Natural killer cell (primary cell): ENCODE results near the gene BCL6. TPM values are rescaled to one million over a fixed set of nuclear protein-coding genes. Genes with fewer than 3 reads are reported as not detected.
"Not testable (repeated sequence)": the region's sequence is repeated elsewhere in the genome, so short reads cannot be mapped to it uniquely, and the experiment has no call there.

Experiments
- ATAC-seq, 3 donors: fragments of 150-1000 bp in 2 of 3; fragments of 200-7000 bp in 1 of 3; cut with Tn5 transposase; 1 replicate in 1 of 3; 2 replicates in 2 of 3; pipeline ENCODE4 v1.10.0; 2021; ENCODE audit warnings: mild to moderate bottlenecking in 2 of 3, moderate library complexity in 2 of 3
- DNase-seq, 2 donors: peaks; one replicate each; pipeline versions ENCODE4 v3.0.0 to v3.0.0-alpha.2; 2013 to 2021; ENCODE audit warnings: mixed read lengths in 1 of 2
- H3K27ac ChIP-seq: one replicate; pipeline ENCODE4 v1.5.1; 2013; ENCODE audit warnings: mild to moderate bottlenecking, low read length
- H3K27me3 ChIP-seq: one replicate; pipeline ENCODE4 v1.6.1; 2013; ENCODE audit warnings: low read length; ENCODE audit not compliant: control insufficient read depth, insufficient read depth
- H3K36me3 ChIP-seq: one replicate; pipeline ENCODE4 v1.6.1; 2013; ENCODE audit warnings: low read length; ENCODE audit not compliant: control insufficient read depth, insufficient read depth
- H3K4me1 ChIP-seq: one replicate; pipeline ENCODE4 v1.6.1; 2013; ENCODE audit warnings: low read length; ENCODE audit not compliant: control insufficient read depth, insufficient read depth
- H3K4me3 ChIP-seq: one replicate; pipeline ENCODE4 v1.5.1; 2013; ENCODE audit warnings: low read length
- H3K9me3 ChIP-seq: one replicate; pipeline ENCODE4 v1.6.1; 2013; ENCODE audit warnings: low read length; ENCODE audit not compliant: control insufficient read depth, insufficient read depth
- H3K27ac Mint-ChIP-seq, 2 donors: one replicate each; pipeline ENCODE4 v1.8.0; 2022; ENCODE audit warnings: mild to moderate bottlenecking in 2 of 2, mixed read lengths in 2 of 2, moderate library complexity in 1 of 2
- H3K27me3 Mint-ChIP-seq, 2 donors: one replicate each; pipeline ENCODE4 v1.8.0; 2022; ENCODE audit warnings: low read depth in 2 of 2, mixed read lengths in 2 of 2
- H3K36me3 Mint-ChIP-seq: one replicate; pipeline ENCODE4 v1.8.0; 2022; ENCODE audit warnings: mixed read lengths
- H3K4me1 Mint-ChIP-seq, 2 donors: one replicate each; pipeline ENCODE4 v1.8.0; 2022; ENCODE audit warnings: mixed read lengths in 2 of 2
- H3K4me3 Mint-ChIP-seq: one replicate; pipeline ENCODE4 v1.8.0; 2022; ENCODE audit warnings: mild to moderate bottlenecking, moderate library complexity, mixed read lengths
- H3K9me3 Mint-ChIP-seq, 2 donors: one replicate each; pipeline ENCODE4 v1.8.0; 2022; ENCODE audit warnings: mixed read lengths in 2 of 2
- WGBS: methylation state at CpG from one replicate; pipeline ENCODE4 v1.1.7; 2013; ENCODE audit warnings: missing lambda C conversion rate; ENCODE audit not compliant: insufficient coverage; 5-methylcytosine and 5-hydroxymethylcytosine counted together
- intact Hi-C: fragments of 100-400 bp; cut with micrococcal nuclease; formaldehyde crosslinking; loops from one replicate; pipeline ENCODE4 v1.14.2; 2022
- total RNA-seq, 4 donors: library from RNA; stranded (reverse); fragments of 120-200 nt in 1 of 4; gene quantifications; one replicate each; pipeline versions ENCODE4 v1.2.3 to v1.2.4, GENCODE V29; 2013 to 2022
- TF ChIP-seq, protein P1 (sequence below): fragments of 200-600 bp; IDR thresholded peaks from one replicate; pipeline ENCODE4 v1.8.0; 2022; ENCODE audit warnings: antibody characterized with exemption

BCL6 gene
- total RNA-seq, 3 donors from 2014 or later (not counting 1 experiment from before 2014, with no cell fraction given) = 41.0 to 59.0 (median 45.2) TPM

DNA sequence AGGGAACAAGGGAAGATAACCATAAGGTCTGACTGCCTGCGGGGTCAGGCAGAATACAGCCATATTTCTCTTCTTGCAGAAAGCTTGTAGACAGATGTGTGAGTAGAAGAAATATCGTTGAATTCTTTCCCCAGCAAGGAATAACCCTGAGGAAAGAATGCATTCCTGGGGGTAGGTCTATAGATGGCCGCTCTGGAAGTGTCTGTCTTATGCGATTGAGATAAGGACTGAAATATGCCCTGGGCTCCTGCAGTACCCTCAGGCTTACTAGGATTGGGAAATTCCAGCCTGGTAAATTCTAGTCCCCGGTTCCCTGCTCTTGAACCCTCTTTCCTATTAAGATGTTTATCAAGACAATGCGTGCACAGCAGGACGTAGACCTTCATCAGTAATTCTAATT lies 59.3 kb downstream of the BCL6 start:
- 96% methylated on average over 7 of the region's 7 CpGs for WGBS

GRCh38 chr3:187684880-187685279 lies 60.4 kb downstream of the BCL6 start:
- no peaks in the 10 kb centered on the region for H3K36me3 ChIP-seq
- Mint-ChIP-seq H3K27ac (no peak overlapping the region), H3K27me3 (peaks cover 21 to 33% of the 10 kb centered on the region in 2 donors), H3K9me3 (peaks cover 0 to 3% of the 10 kb centered on the region in 2 donors), H3K4me1 (no peaks in the 10 kb centered on the region), H3K4me3 (no peak overlapping the region), H3K36me3 (no peaks in the 10 kb centered on the region)
- no peak overlapping the region for H3K4me3 ChIP-seq
- TF ChIP-seq, protein P1, sequence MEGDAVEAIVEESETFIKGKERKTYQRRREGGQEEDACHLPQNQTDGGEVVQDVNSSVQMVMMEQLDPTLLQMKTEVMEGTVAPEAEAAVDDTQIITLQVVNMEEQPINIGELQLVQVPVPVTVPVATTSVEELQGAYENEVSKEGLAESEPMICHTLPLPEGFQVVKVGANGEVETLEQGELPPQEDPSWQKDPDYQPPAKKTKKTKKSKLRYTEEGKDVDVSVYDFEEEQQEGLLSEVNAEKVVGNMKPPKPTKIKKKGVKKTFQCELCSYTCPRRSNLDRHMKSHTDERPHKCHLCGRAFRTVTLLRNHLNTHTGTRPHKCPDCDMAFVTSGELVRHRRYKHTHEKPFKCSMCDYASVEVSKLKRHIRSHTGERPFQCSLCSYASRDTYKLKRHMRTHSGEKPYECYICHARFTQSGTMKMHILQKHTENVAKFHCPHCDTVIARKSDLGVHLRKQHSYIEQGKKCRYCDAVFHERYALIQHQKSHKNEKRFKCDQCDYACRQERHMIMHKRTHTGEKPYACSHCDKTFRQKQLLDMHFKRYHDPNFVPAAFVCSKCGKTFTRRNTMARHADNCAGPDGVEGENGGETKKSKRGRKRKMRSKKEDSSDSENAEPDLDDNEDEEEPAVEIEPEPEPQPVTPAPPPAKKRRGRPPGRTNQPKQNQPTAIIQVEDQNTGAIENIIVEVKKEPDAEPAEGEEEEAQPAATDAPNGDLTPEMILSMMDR = no peak
- DNase-seq = no peak
- WGBS = 0% methylated on average over 1 of the region's 2 CpGs
- intact Hi-C loops = no loop called here
- H3K27me3 ChIP-seq = peaks cover 11% of the 10 kb centered on the region
- no peak overlapping the region for H3K27ac ChIP-seq
- H3K9me3 ChIP-seq = peaks cover 5% of the 10 kb centered on the region
- H3K4me1 ChIP-seq = no peaks in the 10 kb centered on the region
- no peak for ATAC-seq

More for the DNA sequence above, 59.3 kb downstream of the BCL6 start:
- Mint-ChIP-seq H3K4me1 (no peaks in the 10 kb centered on the region), H3K27ac (no peak overlapping the region), H3K9me3 (peaks cover 0 to 3% of the 10 kb centered on the region in 2 donors), H3K36me3 (no peaks in the 10 kb centered on the region), H3K27me3 (peaks cover 19 to 33% of the 10 kb centered on the region in 2 donors), H3K4me3 (no peak overlapping the region)
- H3K9me3 ChIP-seq = peaks cover 5% of the 10 kb centered on the region
- no peaks in the 10 kb centered on the region for H3K4me1 ChIP-seq
- TF ChIP-seq, protein P1 = no peak
- peaks cover 12% of the 10 kb centered on the region for H3K27me3 ChIP-seq
- intact Hi-C loops = no loop called here
- no peaks in the 10 kb centered on the region for H3K36me3 ChIP-seq
- H3K27ac ChIP-seq = no peak overlapping the region
- ATAC-seq = no peak
- no peak overlapping the region for H3K4me3 ChIP-seq
- no peak for DNase-seq

GRCh38 chr3:187684444-187684843 lies 60.8 kb downstream of the BCL6 start:
- Histone ChIP-seq H3K27me3 (peaks cover 9% of the 10 kb centered on the region), H3K9me3 (peaks cover 5% of the 10 kb centered on the region), H3K27ac (no peak overlapping the region), H3K36me3 (no peaks in the 10 kb centered on the region), H3K4me1 (no peaks in the 10 kb centered on the region), H3K4me3 (no peak overlapping the region)
- Mint-ChIP-seq H3K4me3 (no peak overlapping the region), H3K4me1 (peaks cover 3 to 4% of the 10 kb centered on the region in 2 donors), H3K27me3 (peaks cover 23 to 35% of the 10 kb centered on the region in 2 donors), H3K36me3 (no peaks in the 10 kb centered on the region), H3K9me3 (peaks cover 0 to 3% of the 10 kb centered on the region in 2 donors), H3K27ac (no peak overlapping the region)
- ATAC-seq = no peak
- intact Hi-C loops = no loop called here
- no peak for DNase-seq
- TF ChIP-seq, protein P1 = no peak
- 89% methylated on average over 1 of the region's 1 CpG for WGBS

DNA sequence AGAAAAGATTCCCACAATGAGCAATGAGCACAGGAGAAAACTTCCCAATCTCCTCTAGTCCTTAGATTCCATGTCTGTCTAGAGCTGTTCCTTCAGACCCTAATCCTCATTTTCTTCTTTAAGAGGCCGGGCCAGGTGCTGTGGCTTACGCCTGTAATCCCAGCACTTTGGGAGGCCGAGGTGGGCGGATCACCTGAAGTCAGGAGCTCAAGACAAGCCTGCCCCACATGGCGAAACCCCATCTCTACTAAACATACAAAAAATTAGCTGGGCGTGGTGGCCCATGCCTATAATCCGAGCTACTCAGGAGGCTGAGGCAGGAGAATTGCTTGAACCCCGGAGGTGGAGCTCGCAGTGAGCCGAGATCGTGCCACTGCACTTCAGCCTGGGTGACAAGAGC lies 63.5 kb downstream of the BCL6 start:
- intact Hi-C loops = loop anchor here (2.0 kb wide), 1 partner anchor 461 kb away; no protein-coding TSS in a partner anchor
- not testable (repeated sequence) for H3K9me3 Mint-ChIP-seq, H3K36me3 Mint-ChIP-seq, ATAC-seq, H3K27me3 ChIP-seq, H3K36me3 ChIP-seq, H3K9me3 ChIP-seq, DNase-seq, H3K27ac Mint-ChIP-seq, H3K4me1 ChIP-seq, H3K4me3 ChIP-seq, H3K4me3 Mint-ChIP-seq, H3K27ac ChIP-seq, H3K4me1 Mint-ChIP-seq
- 81% methylated on average over 11 of the region's 11 CpGs for WGBS
- H3K27me3 Mint-ChIP-seq = peaks cover 22 to 33% of the 10 kb centered on the region in 2 donors
